ENCODE measurements around the gene LARP1B.
"Not testable (repeated sequence)": the region's sequence is repeated elsewhere in the genome, so short reads cannot be mapped to it uniquely, and the experiment has no call there.

Gene LARP1B

DNA sequence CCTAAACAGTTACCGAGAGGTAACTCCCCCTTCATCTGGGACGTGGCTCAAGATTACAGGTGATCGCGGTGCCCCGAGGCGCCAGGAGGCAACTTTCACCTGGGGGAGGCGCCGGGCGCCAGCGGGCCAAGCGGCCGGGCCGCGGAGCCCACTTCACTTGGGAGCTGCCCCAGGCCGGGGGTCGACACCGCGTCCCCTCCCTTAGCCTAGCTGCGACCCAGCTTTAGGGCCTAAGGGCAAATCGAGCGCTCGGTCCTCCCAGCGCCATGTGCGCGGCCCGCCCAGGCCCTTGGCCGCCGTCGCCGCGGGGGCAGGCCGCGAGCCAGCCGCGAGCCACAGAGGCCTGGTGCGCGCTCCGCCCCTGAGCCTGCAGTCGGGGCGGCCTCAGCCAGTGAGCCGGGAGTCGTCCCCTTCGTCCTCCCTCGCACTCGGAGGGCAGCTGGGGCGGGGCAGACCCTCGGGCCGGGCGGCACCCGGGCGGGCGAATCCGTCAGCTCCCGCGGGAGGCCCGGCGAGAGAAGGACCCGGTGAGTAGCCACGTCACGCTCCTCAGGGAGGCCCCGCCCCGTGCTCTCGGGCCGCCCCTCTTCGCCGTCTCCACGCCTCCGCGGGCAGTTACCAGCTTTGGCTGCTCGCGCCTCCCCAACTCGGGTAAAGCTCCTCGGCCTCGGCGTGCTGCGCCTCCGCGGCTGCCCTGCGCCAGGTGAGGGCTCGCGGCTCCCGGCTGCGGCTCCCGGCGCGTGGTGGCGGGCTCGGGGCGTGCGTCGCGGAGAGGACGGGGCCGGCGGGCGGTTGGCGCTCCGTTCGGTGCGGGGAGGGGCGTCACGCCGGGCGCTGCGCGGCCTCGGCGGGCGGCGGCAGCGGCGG is at the start of gene LARP1B:
TSS of gene LARP1B (plus strand) at position 614 of the 867 bp plus-strand sequence. CDS start 13,640 bp downstream, outside the sequence.
- in situ Hi-C loops (cut with MboI; ENCODE audit: low sequenced_read_pairs) = no loop called here

GRCh38 chr4:128025319-128025718 is 35.8 kb upstream of the LARP1B start:
- in situ Hi-C loops (cut with MboI; ENCODE audit: low sequenced_read_pairs) = no loop called here

GRCh38 chr4:128029907-128030306 is 31.2 kb upstream of the LARP1B start:
- in situ Hi-C loops (cut with MboI; ENCODE audit: low sequenced_read_pairs) = no loop called here

- in situ Hi-C loops (cut with MboI; ENCODE audit: low sequenced_read_pairs) = no loop called here
Observed at GRCh38 chr4:128031756-128032384, 29.2 kb upstream of the LARP1B start.

DNA sequence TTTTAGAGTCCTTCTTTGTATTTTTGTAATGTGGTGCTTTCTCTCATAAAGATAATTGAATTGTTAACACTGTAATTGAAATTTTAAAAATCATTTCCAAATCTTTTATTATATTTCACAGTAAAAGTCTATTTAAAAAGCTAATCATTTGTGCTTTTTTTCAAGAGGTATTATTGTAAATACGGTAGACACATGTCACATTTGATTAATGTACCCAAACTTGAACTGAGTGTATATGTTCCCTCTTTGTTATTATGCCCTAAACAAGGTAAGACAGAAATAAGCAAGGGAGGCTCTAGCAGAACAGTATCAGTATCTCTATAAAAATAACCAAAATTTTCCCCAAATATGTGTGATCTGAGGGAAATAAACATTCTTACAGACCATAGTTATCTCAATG is 21.5 kb upstream of the LARP1B start:
- in situ Hi-C loops (cut with MboI; ENCODE audit: low sequenced_read_pairs) = no loop called here

GRCh38 chr4:128047019-128047418 is 14.1 kb upstream of the LARP1B start:
- in situ Hi-C loops (cut with MboI; ENCODE audit: low sequenced_read_pairs) = not testable (repeated sequence)

GRCh38 chr4:128047514-128047913 is 13.6 kb upstream of the LARP1B start:
- in situ Hi-C loops (cut with MboI; ENCODE audit: low sequenced_read_pairs) = not testable (repeated sequence)

DNA sequence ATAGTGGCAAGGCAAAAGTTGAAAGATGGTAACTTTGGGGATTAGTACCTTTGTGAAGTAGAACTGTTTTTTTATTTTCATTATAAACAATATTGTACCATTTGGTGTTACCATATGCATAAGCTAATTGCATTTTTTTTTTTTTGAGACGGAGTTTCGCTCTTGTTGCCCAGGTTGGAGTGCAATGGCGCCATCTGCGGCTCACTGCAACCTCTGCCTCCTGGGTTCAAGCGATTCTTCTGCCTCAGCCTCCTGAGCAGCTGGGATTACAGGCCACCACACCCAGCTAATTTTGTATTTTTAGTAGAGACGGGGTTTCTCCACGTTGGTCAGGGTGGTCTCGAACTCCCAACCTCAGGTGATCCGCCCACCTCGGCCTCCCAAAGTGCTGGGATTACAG is 9.9 kb upstream of the LARP1B start:
- in situ Hi-C loops (cut with MboI; ENCODE audit: low sequenced_read_pairs) = not testable (repeated sequence)

GRCh38 chr4:128054907-128055306 is 6.2 kb upstream of the LARP1B start:
- in situ Hi-C loops (cut with MboI; ENCODE audit: low sequenced_read_pairs) = not testable (repeated sequence)

- in situ Hi-C loops (cut with MboI; ENCODE audit: low sequenced_read_pairs) = not testable (repeated sequence)
Observed at GRCh38 chr4:128055441-128056206, 5.5 kb upstream of the LARP1B start.

GRCh38 chr4:128056396-128056795 is 4.7 kb upstream of the LARP1B start:
- in situ Hi-C loops (cut with MboI; ENCODE audit: low sequenced_read_pairs) = no loop called here

GRCh38 chr4:128060121-128060698 is 902 bp upstream of the LARP1B start:
- in situ Hi-C loops (cut with MboI; ENCODE audit: low sequenced_read_pairs) = no loop called here

GRCh38 chr4:128061566-128062536 is 739 bp downstream of the LARP1B start:
- in situ Hi-C loops (cut with MboI; ENCODE audit: low sequenced_read_pairs) = no loop called here

DNA sequence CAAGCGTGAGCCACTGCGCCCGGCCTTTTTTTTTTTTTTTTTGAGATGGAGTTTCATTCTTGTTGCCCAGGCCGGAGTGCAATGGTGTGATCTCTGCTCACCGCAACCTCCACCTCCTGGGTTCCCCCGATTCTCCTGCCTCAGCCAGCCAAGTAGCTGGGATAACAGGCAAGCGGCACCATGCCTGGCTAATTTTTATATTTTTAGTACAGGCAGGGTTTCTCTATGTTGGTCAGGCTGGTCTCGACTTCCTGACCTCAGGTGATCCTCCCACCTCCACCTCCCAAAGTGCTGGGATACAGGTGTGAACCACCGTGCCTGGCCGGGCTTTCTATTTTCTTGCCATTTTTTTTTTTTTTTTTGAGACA is 5.3 kb downstream of the LARP1B start:
- in situ Hi-C loops (cut with MboI; ENCODE audit: low sequenced_read_pairs) = not testable (repeated sequence)

GRCh38 chr4:128068918-128069317 is 7.8 kb downstream of the LARP1B start:
- in situ Hi-C loops (cut with MboI; ENCODE audit: low sequenced_read_pairs) = no loop called here

GRCh38 chr4:128076464-128076863 is 15.4 kb downstream of the LARP1B start:
- in situ Hi-C loops (cut with MboI; ENCODE audit: low sequenced_read_pairs) = no loop called here

DNA sequence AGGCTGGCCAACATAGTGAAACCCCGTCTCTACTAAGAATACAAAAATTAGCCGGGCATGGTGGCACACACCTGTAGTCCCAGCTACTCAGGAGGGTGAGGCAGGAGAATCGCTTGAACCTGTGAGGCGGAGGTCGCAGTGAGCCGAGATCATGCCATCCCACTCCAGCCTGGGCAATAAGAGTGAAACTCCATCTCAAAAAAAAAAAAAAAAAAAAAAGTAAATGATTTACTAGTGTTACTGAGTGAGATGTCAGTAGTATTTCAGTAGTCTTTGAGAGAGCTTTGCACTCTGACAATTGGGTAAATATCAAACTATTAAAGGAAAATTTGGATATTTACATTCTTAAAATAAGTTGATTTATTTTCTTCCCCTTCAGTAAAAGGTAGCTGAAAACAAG is 34.2 kb downstream of the LARP1B start:
- in situ Hi-C loops (cut with MboI; ENCODE audit: low sequenced_read_pairs) = not testable (repeated sequence)

GRCh38 chr4:128107766-128108165 is 46.7 kb downstream of the LARP1B start:
- in situ Hi-C loops (cut with MboI; ENCODE audit: low sequenced_read_pairs) = no loop called here

- in situ Hi-C loops (cut with MboI; ENCODE audit: low sequenced_read_pairs) = no loop called here
Observed at GRCh38 chr4:128123036-128123435, 61.9 kb downstream of the LARP1B start.

- in situ Hi-C loops (cut with MboI; ENCODE audit: low sequenced_read_pairs) = no loop called here
Observed at GRCh38 chr4:128130621-128131020, 69.5 kb downstream of the LARP1B start.

Measured in hTERT RPE-1 (cell line).